ENCODE data around the gene KCNG1.

KCNG1 gene

GRCh38 chr20:51019656-51020592 lies 3.0 kb downstream of the KCNG1 start:
- no peak for TF ChIP-seq CTCF (IDR thresholded peaks at IDR 0.05; ENCODE audit: insufficient read depth, low read length, missing control alignments)
- no peak for DNase-seq (ENCODE audit: low read depth, low spot score)

GRCh38 chr20:51017251-51017650 lies 5.7 kb downstream of the KCNG1 start:
- POLR2A ChIA-PET = no interaction called here
- DNase-seq (ENCODE audit: low read depth, low spot score) = no peak
- H3K4me3 ChIP-seq (ENCODE audit: low read depth, low read length) = no peak overlapping the region
- CTCF ChIA-PET = interaction anchor here (1.1 to 6.5 kb wide), 4 partner anchors 12 to 290 kb away, joined by 4 to 144 read pairs (median 68); no protein-coding TSS in a partner anchor
- no peak for TF ChIP-seq CTCF (IDR thresholded peaks at IDR 0.05; ENCODE audit: insufficient read depth, low read length, missing control alignments)

More at GRCh38 chr20:51019656-51020592, 3.0 kb downstream of the KCNG1 start:
- ChIA-PET POLR2A (no interaction called here), CTCF (interaction anchor here (1.1 to 6.5 kb wide), 3 partner anchors 27 to 287 kb away, joined by 3 to 66 read pairs (median 6); no protein-coding TSS in a partner anchor)
- no peak overlapping the region for H3K4me3 ChIP-seq (ENCODE audit: low read depth, low read length)

- CTCF ChIA-PET = interaction anchor here (0.8 to 5.3 kb wide), 17 partner anchors 11 to 342 kb away, joined by 3 to 144 read pairs (median 10); no protein-coding TSS in a partner anchor
- POLR2A ChIA-PET = no interaction called here
- no peak for TF ChIP-seq CTCF (IDR thresholded peaks at IDR 0.05; ENCODE audit: insufficient read depth, low read length, missing control alignments)
- H3K4me3 ChIP-seq (ENCODE audit: low read depth, low read length) = no peak overlapping the region
- no peak for DNase-seq (ENCODE audit: low read depth, low spot score)
These were observed 6.4 kb downstream of the KCNG1 start for GRCh38 chr20:51016521-51016920.

GRCh38 chr20:51014797-51015722 lies 7.8 kb downstream of the KCNG1 start:
- POLR2A ChIA-PET = no interaction called here
- DNase-seq (ENCODE audit: low read depth, low spot score) = no peak
- CTCF ChIA-PET = interaction anchor here (0.6 to 5.3 kb wide), 61 partner anchors 10 to 951 kb away, joined by 3 to 144 read pairs (median 4); partner anchors contain the start of gene BCAS4
- no peak overlapping the region for H3K4me3 ChIP-seq (ENCODE audit: low read depth, low read length)
- peak; percentile 88 for TF ChIP-seq CTCF (IDR thresholded peaks at IDR 0.05; ENCODE audit: insufficient read depth, low read length, missing control alignments)

- ChIA-PET CTCF (interaction anchor here (1.5 to 5.3 kb wide), 11 partner anchors 9 to 581 kb away, joined by 3 to 144 read pairs (median 14); no protein-coding TSS in a partner anchor), POLR2A (no interaction called here)
- TF ChIP-seq CTCF (IDR thresholded peaks at IDR 0.05; ENCODE audit: insufficient read depth, low read length, missing control alignments) = no peak
- no peak for DNase-seq (ENCODE audit: low read depth, low spot score)
- no peak overlapping the region for H3K4me3 ChIP-seq (ENCODE audit: low read depth, low read length)
These were observed 9.2 kb downstream of the KCNG1 start for GRCh38 chr20:51013577-51014330.

Data from AG04449 (cell line).